Activated B cell treated with CpG ODN at 0.5 μM for 24 hours (primary cell): Measurements from ENCODE around the gene AQR. TPM values are rescaled to one million over a fixed set of nuclear protein-coding genes. Genes with fewer than 3 reads are reported as not detected.

ENCODE experiments used
- ATAC-seq: fragments of 200-7000 bp; cut with Tn5 transposase; one replicate; pipeline ENCODE4 v1.10.0; 2021; ENCODE audit warnings: low read depth, mild to moderate bottlenecking, moderate library complexity
- CTCF ChIA-PET: fragments of 350-600 bp; sonication (Branson Sonifier 250); formaldehyde crosslinking; loops from one replicate; lab custom pipeline; 2021; ENCODE audit warnings: antibody characterized with exemption; lab: Charles Lee
- POLR2A ChIA-PET: fragments of 350-600 bp; sonication (Branson Sonifier 250); formaldehyde crosslinking; loops from one replicate; lab custom pipeline; 2021; ENCODE audit warnings: antibody characterized with exemption; lab: Charles Lee
- DNase-seq: peaks from one replicate; pipeline ENCODE4 v3.0.0; 2022
- H3K27ac Mint-ChIP-seq: one replicate; pipeline ENCODE4 v1.8.0; 2020; ENCODE audit warnings: mixed read lengths
- H3K27me3 Mint-ChIP-seq: one replicate; pipeline ENCODE4 v1.8.0; 2021; ENCODE audit warnings: mixed read lengths
- H3K36me3 Mint-ChIP-seq: one replicate; pipeline ENCODE4 v1.8.0; 2021; ENCODE audit warnings: low read depth, mixed read lengths
- H3K4me1 Mint-ChIP-seq: one replicate; pipeline ENCODE4 v1.8.0; 2021; ENCODE audit warnings: mixed read lengths
- H3K4me3 Mint-ChIP-seq: one replicate; pipeline ENCODE4 v1.8.0; 2020; ENCODE audit warnings: mild to moderate bottlenecking, mixed read lengths
- H3K9me3 Mint-ChIP-seq: one replicate; pipeline ENCODE4 v1.8.0; 2020; ENCODE audit warnings: mixed read lengths
- intact Hi-C: fragments of 100-400 bp; cut with micrococcal nuclease; formaldehyde crosslinking; loops from one replicate; pipeline ENCODE4 v1.15.1; 2024
- total RNA-seq: library from RNA; stranded (reverse); gene quantifications from 2 replicates; pipeline ENCODE4 v1.2.3, GENCODE V29; 2022
- TF ChIP-seq, protein P1 (sequence below): fragments of 200-600 bp; IDR thresholded peaks from one replicate; pipeline ENCODE4 v1.8.0; 2022; ENCODE audit warnings: antibody characterized with exemption, mild to moderate bottlenecking

The AQR gene
- total RNA-seq, 1 donor from 2014 or later = 48.6 TPM

DNA sequence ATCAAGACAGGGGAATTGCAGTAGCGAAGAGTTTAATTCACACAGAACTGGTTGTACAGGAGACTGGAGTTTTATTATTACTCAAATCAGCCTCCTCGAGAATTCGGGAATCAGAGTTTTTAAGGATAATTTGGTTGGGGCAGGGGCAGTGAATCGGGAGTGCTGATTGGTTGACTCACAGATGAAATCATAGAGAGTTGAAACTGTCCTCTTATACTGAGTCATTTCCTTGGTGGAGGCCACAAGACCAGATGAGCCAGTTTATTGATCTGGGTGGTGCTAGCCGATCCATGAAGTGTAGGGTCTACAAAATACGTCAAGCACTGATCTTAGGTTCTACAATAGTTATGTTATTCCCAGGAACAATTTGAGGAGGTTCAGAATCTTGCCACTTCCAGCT, 23.9 kb upstream of the AQR start:
- H3K36me3 Mint-ChIP-seq = peaks cover 2% of the 10 kb centered on the region
- CTCF ChIA-PET = no interaction called here
- intact Hi-C loops = no loop called here
- no peak overlapping the region for H3K27ac Mint-ChIP-seq
- DNase-seq (no peak), ATAC-seq (no peak)
- H3K4me1 Mint-ChIP-seq = peaks cover 8% of the 10 kb centered on the region
- H3K27me3 Mint-ChIP-seq = peaks cover 7% of the 10 kb centered on the region
- POLR2A ChIA-PET = no interaction called here
- TF ChIP-seq, protein P1, sequence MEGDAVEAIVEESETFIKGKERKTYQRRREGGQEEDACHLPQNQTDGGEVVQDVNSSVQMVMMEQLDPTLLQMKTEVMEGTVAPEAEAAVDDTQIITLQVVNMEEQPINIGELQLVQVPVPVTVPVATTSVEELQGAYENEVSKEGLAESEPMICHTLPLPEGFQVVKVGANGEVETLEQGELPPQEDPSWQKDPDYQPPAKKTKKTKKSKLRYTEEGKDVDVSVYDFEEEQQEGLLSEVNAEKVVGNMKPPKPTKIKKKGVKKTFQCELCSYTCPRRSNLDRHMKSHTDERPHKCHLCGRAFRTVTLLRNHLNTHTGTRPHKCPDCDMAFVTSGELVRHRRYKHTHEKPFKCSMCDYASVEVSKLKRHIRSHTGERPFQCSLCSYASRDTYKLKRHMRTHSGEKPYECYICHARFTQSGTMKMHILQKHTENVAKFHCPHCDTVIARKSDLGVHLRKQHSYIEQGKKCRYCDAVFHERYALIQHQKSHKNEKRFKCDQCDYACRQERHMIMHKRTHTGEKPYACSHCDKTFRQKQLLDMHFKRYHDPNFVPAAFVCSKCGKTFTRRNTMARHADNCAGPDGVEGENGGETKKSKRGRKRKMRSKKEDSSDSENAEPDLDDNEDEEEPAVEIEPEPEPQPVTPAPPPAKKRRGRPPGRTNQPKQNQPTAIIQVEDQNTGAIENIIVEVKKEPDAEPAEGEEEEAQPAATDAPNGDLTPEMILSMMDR = no peak
- H3K9me3 Mint-ChIP-seq = no peaks in the 10 kb centered on the region
- H3K4me3 Mint-ChIP-seq = no peak overlapping the region

DNA sequence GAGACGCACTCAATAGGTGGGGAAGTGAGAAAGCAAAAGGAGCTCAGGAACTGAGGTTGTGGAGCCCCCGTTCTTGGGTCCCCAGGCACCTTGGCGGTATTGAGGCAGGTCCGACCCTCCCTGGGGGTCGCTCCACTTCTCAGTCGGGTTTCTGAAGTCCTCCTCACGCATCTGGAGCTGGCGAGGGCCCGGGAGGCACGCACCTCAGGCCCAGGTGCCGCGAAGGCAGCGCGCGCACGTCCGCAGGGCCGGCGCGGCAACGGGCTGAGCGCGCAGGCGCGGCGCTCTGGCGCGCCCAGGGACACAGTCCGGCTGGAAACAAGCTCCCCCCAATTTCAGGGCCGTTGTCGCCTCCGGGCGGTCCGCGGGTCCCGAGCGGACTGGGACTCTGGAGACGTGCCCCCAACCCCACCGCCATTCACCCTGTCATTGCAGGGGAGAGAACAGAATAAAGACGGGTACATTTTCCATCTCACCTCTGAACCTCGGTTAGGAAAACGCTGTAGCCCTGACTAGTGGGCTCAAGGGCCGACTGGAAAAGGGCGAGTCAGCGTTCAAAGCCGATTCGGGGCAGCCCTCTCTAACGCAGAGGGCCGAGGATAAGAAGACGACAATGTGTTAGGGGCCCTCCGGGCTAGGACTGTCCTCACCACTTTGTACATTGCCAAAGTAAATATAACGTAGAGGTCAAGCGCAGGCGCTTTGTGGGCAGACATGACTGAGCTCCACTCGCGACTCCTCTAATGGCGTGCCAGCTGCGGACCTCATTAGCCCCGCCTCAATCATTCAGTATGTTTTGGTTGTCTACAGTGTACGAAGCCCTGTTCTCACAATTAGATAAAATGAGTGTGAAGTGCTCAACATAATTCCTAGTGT, 18.7 kb upstream of the AQR start, which contains the start of gene ZNF770:
TSS of gene ZNF770 (minus strand) at position 261 of the 876 bp plus-strand sequence. CDS start 4,853 bp downstream, outside the sequence.
- Mint-ChIP-seq H3K4me3 (peak within 1 kb of the TSS; percentile 98), H3K27ac (peak within 1 kb of the TSS; percentile 98), H3K36me3 (peaks cover 28% of the 10 kb centered on the region), H3K27me3 (no peaks in the 10 kb centered on the region), H3K4me1 (peaks cover 37% of the 10 kb centered on the region), H3K9me3 (no peaks in the 10 kb centered on the region)
- intact Hi-C loops = loop anchor here (1.0 to 10.0 kb wide), 9 partner anchors 19 to 1591 kb away; partner anchors contain the start of genes AQR, AVEN, CDIN1 and GOLGA8B
- ATAC-seq (peak; percentile 85), DNase-seq (peak; percentile 92)
- CTCF ChIA-PET = interaction anchor here (1.3 to 4.8 kb wide), 2 partner anchors 12 to 19 kb away, joined by 5 to 31 read pairs; partner anchors contain the start of gene AQR
- POLR2A ChIA-PET = interaction anchor here (0.7 to 6.2 kb wide), 15 partner anchors 11 to 886 kb away, joined by 3 to 176 read pairs (median 3); partner anchors contain the start of genes AQR, DPH6, EMC7 and GOLGA8B
- TF ChIP-seq, protein P1 = no peak

DNA sequence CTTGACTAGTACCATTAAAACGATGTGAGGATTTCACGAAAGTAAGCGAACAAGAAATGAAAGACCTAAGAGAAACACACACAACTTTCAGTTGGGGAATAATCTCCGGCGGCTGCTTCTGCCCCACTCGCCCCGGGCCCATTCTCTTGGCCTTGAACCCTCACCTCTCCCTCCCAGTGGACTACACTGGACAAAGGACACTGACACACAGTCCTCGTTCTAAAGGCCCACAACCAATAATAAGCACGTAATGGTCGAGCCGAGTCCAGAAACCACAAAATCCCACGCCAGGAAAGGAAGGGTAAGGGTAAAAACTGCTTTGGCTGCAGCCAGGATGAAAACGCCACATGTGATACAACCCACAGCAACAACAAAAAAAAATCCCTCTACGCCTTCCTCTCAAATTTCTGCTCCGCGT, 18.1 kb upstream of the AQR start:
- Mint-ChIP-seq H3K4me3 (peak overlapping the region; percentile 98), H3K9me3 (no peaks in the 10 kb centered on the region), H3K27me3 (no peaks in the 10 kb centered on the region), H3K27ac (peak overlapping the region; percentile 98), H3K36me3 (peaks cover 34% of the 10 kb centered on the region), H3K4me1 (peaks cover 37% of the 10 kb centered on the region)
- TF ChIP-seq, protein P1 = no peak
- ChIA-PET POLR2A (interaction anchor here (0.7 to 6.2 kb wide), 14 partner anchors 11 to 886 kb away, joined by 3 to 176 read pairs (median 4); partner anchors contain the start of genes AQR, DPH6, EMC7 and GOLGA8B), CTCF (interaction anchor here (1.3 to 4.8 kb wide), 2 partner anchors 11 to 18 kb away, joined by 5 to 31 read pairs; partner anchors contain the start of gene AQR)
- ATAC-seq = no peak
- intact Hi-C loops = loop anchor here (1.0 to 10.0 kb wide), 9 partner anchors 18 to 1591 kb away; partner anchors contain the start of genes AQR, AVEN, CDIN1 and GOLGA8B
- no peak for DNase-seq

DNA sequence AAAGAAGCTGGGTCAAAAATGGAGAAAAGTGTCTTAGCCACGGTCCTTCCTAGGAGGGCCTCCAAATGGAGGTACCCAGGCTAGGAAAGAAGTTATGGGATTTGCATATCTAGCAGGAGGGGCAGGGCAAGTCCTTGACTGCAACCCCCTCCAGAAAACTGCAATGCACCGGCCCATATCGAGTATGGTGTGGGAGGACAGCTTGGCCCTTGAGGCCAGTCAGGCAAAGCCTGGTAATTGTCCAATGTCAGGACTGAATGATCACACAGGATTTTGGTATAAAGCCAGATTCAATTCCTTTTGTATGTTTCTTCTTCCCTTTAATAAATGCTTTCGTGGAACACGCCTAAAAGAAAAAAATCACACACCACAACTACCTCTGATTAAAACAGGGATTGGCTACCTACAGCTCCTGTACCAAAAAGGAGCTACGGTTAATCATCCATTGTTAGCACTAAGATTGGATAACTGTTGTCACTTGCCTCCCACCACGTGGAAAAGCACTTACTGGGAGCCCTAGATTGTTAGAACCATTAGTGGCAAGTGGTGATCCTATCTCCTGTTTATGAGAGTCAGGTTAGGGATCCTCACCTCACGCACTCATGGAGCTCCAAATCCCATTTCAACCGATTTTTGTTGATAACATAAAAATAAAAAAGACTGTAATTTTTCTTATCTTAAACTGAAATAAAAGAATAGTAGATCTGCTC, 17.4 kb upstream of the AQR start:
- intact Hi-C loops = loop anchor here (5.0 to 10.0 kb wide), 3 partner anchors 405 to 780 kb away; partner anchors contain the start of genes GOLGA8B and LPCAT4
- Mint-ChIP-seq H3K27ac (peak overlapping the region; percentile 98), H3K27me3 (no peaks in the 10 kb centered on the region), H3K9me3 (no peaks in the 10 kb centered on the region), H3K4me3 (peak overlapping the region; percentile 98), H3K4me1 (peaks cover 37% of the 10 kb centered on the region), H3K36me3 (peaks cover 41% of the 10 kb centered on the region)
- ChIA-PET CTCF (interaction anchor here (4.8 kb wide), 1 partner anchor 17 kb away, joined by 31 read pairs; the partner anchor contains the start of gene AQR), POLR2A (interaction anchor here (1.1 to 6.2 kb wide), 4 partner anchors 17 to 620 kb away, joined by 3 to 176 read pairs (median 8); partner anchors contain the start of genes AQR, DPH6 and LPCAT4)
- no peak for DNase-seq
- ATAC-seq = no peak
- TF ChIP-seq, protein P1 = no peak
